CD4-positive, alpha-beta T cell (primary cell): ENCODE results near the gene KCNQ1. TPM values are rescaled to one million over a fixed set of nuclear protein-coding genes. Genes with fewer than 3 reads are reported as not detected.

ENCODE experiments used
- ATAC-seq: fragments of 200-7000 bp; cut with Tn5 transposase; one replicate; pipeline ENCODE4 v1.10.0; 2022; ENCODE audit warnings: mild to moderate bottlenecking; ENCODE audit not compliant: poor library complexity
- CTCF ChIA-PET: fragments of 350-600 bp; sonication (Branson Sonifier 250); formaldehyde crosslinking; loops from one replicate; lab custom pipeline; 2021; ENCODE audit warnings: antibody characterized with exemption, inconsistent platforms; lab: Charles Lee
- POLR2A ChIA-PET: fragments of 350-600 bp; sonication (Branson Sonifier 250); formaldehyde crosslinking; loops from one replicate; lab custom pipeline; 2021; ENCODE audit warnings: antibody characterized with exemption, inconsistent platforms; lab: Charles Lee
- DNase-seq, 14 experiments: peaks; one replicate each; pipeline ENCODE4 v3.0.0-alpha.2; 2013 to 2020; ENCODE audit warnings: mixed read lengths in 2 of 14
- H3K27ac ChIP-seq, 2 donors: one replicate each; pipeline versions ENCODE4 v1.5.1 to v1.7.0; 2013; ENCODE audit warnings: low read length in 2 of 2, low read depth in 1 of 2, mild to moderate bottlenecking in 1 of 2
- H3K27me3 ChIP-seq, 2 experiments: 1 replicate in 1 of 2; 2 replicates in 1 of 2; pipeline versions ENCODE4 v1.6.1 to v1.7.0; 2013; ENCODE audit warnings: low read length in 2 of 2, control low read depth in 1 of 2, mild to moderate bottlenecking in 1 of 2, moderate library complexity in 1 of 2; ENCODE audit not compliant: insufficient read depth in 2 of 2, control insufficient read depth in 1 of 2
- H3K36me3 ChIP-seq: one replicate; pipeline ENCODE4 v1.6.1; 2013; ENCODE audit warnings: low read length, control low read depth; ENCODE audit not compliant: insufficient read depth
- H3K4me1 ChIP-seq: one replicate; pipeline ENCODE4 v1.6.1; 2013; ENCODE audit warnings: low read length, control low read depth; ENCODE audit not compliant: insufficient read depth
- H3K4me3 ChIP-seq: one replicate; pipeline ENCODE4 v1.5.1; 2013; ENCODE audit warnings: mild to moderate bottlenecking, low read length, moderate library complexity
- H3K9me3 ChIP-seq, 2 experiments: 1 replicate in 1 of 2; 2 replicates in 1 of 2; pipeline versions ENCODE4 v1.6.1 to v1.7.0; 2013; ENCODE audit warnings: low read length in 2 of 2, mild to moderate bottlenecking in 2 of 2, control low read depth in 1 of 2, moderate library complexity in 1 of 2; ENCODE audit not compliant: control insufficient read depth in 1 of 2, insufficient read depth in 1 of 2
- H3K27ac Mint-ChIP-seq: one replicate; pipeline ENCODE4 v1.8.0; 2020; ENCODE audit warnings: mixed read lengths
- H3K27me3 Mint-ChIP-seq: one replicate; pipeline ENCODE4 v1.8.0; 2021; ENCODE audit warnings: mixed read lengths
- H3K36me3 Mint-ChIP-seq: one replicate; pipeline ENCODE4 v1.8.0; 2021; ENCODE audit warnings: low read depth, mixed read lengths
- H3K4me1 Mint-ChIP-seq: one replicate; pipeline ENCODE4 v1.8.0; 2021; ENCODE audit warnings: low read depth, mixed read lengths
- H3K4me3 Mint-ChIP-seq: one replicate; pipeline ENCODE4 v1.8.0; 2020; ENCODE audit warnings: mild to moderate bottlenecking, mixed read lengths
- H3K9me3 Mint-ChIP-seq: one replicate; pipeline ENCODE4 v1.8.0; 2020; ENCODE audit warnings: mixed read lengths
- CTCF ChIP-seq: fragments of 200-600 bp; IDR thresholded peaks from one replicate; pipeline ENCODE4 v1.8.0; 2022; ENCODE audit warnings: antibody characterized with exemption, mild to moderate bottlenecking
- intact Hi-C, 2 experiments: fragments of 100-400 bp; cut with DNase I in 1 of 2; cut with micrococcal nuclease in 1 of 2; formaldehyde crosslinking; loops; one replicate each; pipeline versions ENCODE4 v1.15.1 to v1.9.0; 2023 to 2025; cut with DNase I, micrococcal nuclease
- total RNA-seq, 174 experiments: library from RNA in 2 of 174; stranded (reverse) in 2 of 174; gene quantifications; one replicate each; pipeline ENCODE4 v1.2.3 and lab custom pipeline; 2021 to 2026

KCNQ1 gene
- total RNA-seq, 2 experiments from 2014 or later, result 31.3 to 33.1 TPM

GRCh38 chr11:2442589-2442988 is 2.2 kb upstream of the KCNQ1 start:
- peak; percentile 56 for ATAC-seq
- H3K4me3 ChIP-seq, result no peak overlapping the region
- H3K27ac ChIP-seq, result no peak overlapping the region
- Mint-ChIP-seq H3K27me3 (no peaks in the 10 kb centered on the region), H3K4me3 (peak overlapping the region; percentile 69), H3K36me3 (peaks cover 3% of the 10 kb centered on the region), H3K27ac (peak overlapping the region; percentile 71), H3K4me1 (peaks cover 43% of the 10 kb centered on the region), H3K9me3 (no peaks in the 10 kb centered on the region)
- DNase-seq, result peak in 4 of 14 experiments; percentile 21 to 87 (median 80)
- CTCF ChIA-PET, result interaction anchor here (1.8 kb wide), 1 partner anchor 90 kb away, joined by 9 read pairs; no protein-coding TSS in a partner anchor
- peaks cover 0 to 5% of the 10 kb centered on the region in 2 experiments for H3K9me3 ChIP-seq
- POLR2A ChIA-PET, result interaction anchor here (1.3 to 5.3 kb wide), 2 partner anchors 23 to 65 kb away, joined by 3 to 36 read pairs; no protein-coding TSS in a partner anchor
- intact Hi-C loops, result loop anchor here in 1 of 2 experiments (5.0 to 10.0 kb wide), 2 partner anchors 445 to 612 kb away; partner anchors contain the start of genes CARS1 and CDKN1C
- H3K27me3 ChIP-seq, result no peaks in the 10 kb centered on the region
- H3K4me1 ChIP-seq, result peaks cover 48% of the 10 kb centered on the region
- no peak for TF ChIP-seq CTCF
- H3K36me3 ChIP-seq, result no peaks in the 10 kb centered on the region

GRCh38 chr11:2443406-2443805 is 1.4 kb upstream of the KCNQ1 start:
- peaks cover 56% of the 10 kb centered on the region for H3K4me1 ChIP-seq
- no peaks in the 10 kb centered on the region for H3K36me3 ChIP-seq
- H3K27me3 ChIP-seq, result no peaks in the 10 kb centered on the region
- peaks cover 3% of the 10 kb centered on the region for H3K36me3 Mint-ChIP-seq
- DNase-seq (no peak), ATAC-seq (no peak)
- H3K9me3 ChIP-seq, result peaks cover 0 to 5% of the 10 kb centered on the region in 2 experiments
- peaks cover 50% of the 10 kb centered on the region for H3K4me1 Mint-ChIP-seq
- POLR2A ChIA-PET, result interaction anchor here (1.3 to 5.3 kb wide), 2 partner anchors 22 to 66 kb away, joined by 3 to 36 read pairs; no protein-coding TSS in a partner anchor
- no peak for TF ChIP-seq CTCF
- H3K27ac ChIP-seq, result no peak overlapping the region
- intact Hi-C loops, result loop anchor here in 1 of 2 experiments (5.0 to 10.0 kb wide), 2 partner anchors 444 to 611 kb away; partner anchors contain the start of genes CARS1 and CDKN1C
- no peaks in the 10 kb centered on the region for H3K9me3 Mint-ChIP-seq
- no peak overlapping the region for H3K4me3 ChIP-seq
- CTCF ChIA-PET, result interaction anchor here (0.7 to 3.4 kb wide), 4 partner anchors 23 to 450 kb away, joined by 3 to 19 read pairs (median 3); no protein-coding TSS in a partner anchor
- H3K27me3 Mint-ChIP-seq, result no peaks in the 10 kb centered on the region
- H3K27ac Mint-ChIP-seq, result peak overlapping the region; percentile 71
- H3K4me3 Mint-ChIP-seq, result peak overlapping the region; percentile 69

GRCh38 chr11:2443881-2444820 is 657 bp upstream of the KCNQ1 start, which contains the start of gene TRPM5:
TRPM5 (minus strand) TSS chr11:2444514; CDS start chr11:2423036, 21,478 bp downstream.
- peak within 1 kb of the TSS; percentile 86 for H3K27ac Mint-ChIP-seq
- ATAC-seq (peak; percentile 58), DNase-seq (peak; percentile 64 to 87 (median 75))
- peaks cover 0 to 5% of the 10 kb centered on the region in 2 experiments for H3K9me3 ChIP-seq
- peaks cover 50% of the 10 kb centered on the region for H3K4me1 Mint-ChIP-seq
- no peaks in the 10 kb centered on the region for H3K27me3 ChIP-seq
- no peaks in the 10 kb centered on the region for H3K9me3 Mint-ChIP-seq
- no peaks in the 10 kb centered on the region for H3K36me3 ChIP-seq
- ChIA-PET CTCF (interaction anchor here (0.7 to 3.4 kb wide), 4 partner anchors 23 to 449 kb away, joined by 3 to 19 read pairs (median 3); no protein-coding TSS in a partner anchor), POLR2A (interaction anchor here (1.3 to 5.3 kb wide), 3 partner anchors 22 to 441 kb away, joined by 3 to 36 read pairs (median 6); partner anchors contain the start of genes CDKN1C and TSSC4)
- peaks cover 64% of the 10 kb centered on the region for H3K4me1 ChIP-seq
- no peak for TF ChIP-seq CTCF
- H3K36me3 Mint-ChIP-seq, result peaks cover 3% of the 10 kb centered on the region
- intact Hi-C loops, result loop anchor here in 1 of 2 experiments (2.0 to 10.0 kb wide), 3 partner anchors 69 to 611 kb away; partner anchors contain the start of genes CARS1 and CDKN1C
- no peaks in the 10 kb centered on the region for H3K27me3 Mint-ChIP-seq
- peak within 1 kb of the TSS; percentile 75 for H3K4me3 ChIP-seq
- H3K27ac ChIP-seq, result no peak within 1 kb of the TSS
- peak within 1 kb of the TSS; percentile 96 for H3K4me3 Mint-ChIP-seq
